MM.1S (cell line): ENCODE data around the gene AICDA.

ENCODE experiments used
- DNase-seq: peaks from one replicate; pipeline ENCODE4 v3.0.0-alpha.2; 2015
- H2AFZ ChIP-seq: fragments of 300-600 bp; sonication (generic); 2 replicates; pipeline ENCODE4 v1.6.0; 2016; ENCODE audit warnings: antibody characterized with exemption, low read length
- H3F3A ChIP-seq: fragments of 300-600 bp; sonication (generic); 2 replicates; pipeline ENCODE4 v1.6.1; 2016; ENCODE audit warnings: mild to moderate bottlenecking, antibody characterized with exemption, low read length, moderate library complexity, mixed read lengths; ENCODE audit not compliant: insufficient read depth
- H3K27ac ChIP-seq: fragments of 300-600 bp; sonication (generic); 2 replicates; pipeline ENCODE4 v1.5.1; 2016; ENCODE audit warnings: mild to moderate bottlenecking, low read length
- H3K27me3 ChIP-seq: fragments of 300-600 bp; sonication (generic); replicated peaks from 2 replicates; pipeline ENCODE4 v1.6.0; 2016; ENCODE audit warnings: low read length; ENCODE audit not compliant: insufficient read depth
- H3K36me3 ChIP-seq: fragments of 300-600 bp; sonication (generic); replicated peaks from 2 replicates; pipeline ENCODE4 v1.6.1; 2016; ENCODE audit warnings: mild to moderate bottlenecking, low read length, mixed read lengths; ENCODE audit not compliant: insufficient read depth
- H3K4me1 ChIP-seq: fragments of 300-600 bp; sonication (generic); 2 replicates; pipeline ENCODE4 v1.6.1; 2016; ENCODE audit warnings: low read length, mixed read lengths
- H3K4me2 ChIP-seq: fragments of 300-600 bp; sonication (generic); 2 replicates; pipeline ENCODE4 v1.6.0; 2016; ENCODE audit warnings: low read depth, low read length
- H3K4me3 ChIP-seq: fragments of 300-600 bp; sonication (generic); 2 replicates; pipeline ENCODE4 v1.5.1; 2016; ENCODE audit warnings: low read length, mixed read lengths
- H3K79me2 ChIP-seq: fragments of 300-600 bp; sonication (generic); 2 replicates; pipeline ENCODE4 v1.6.1; 2016; ENCODE audit warnings: mixed run types, low read length, mixed read lengths
- H3K9ac ChIP-seq: fragments of 300-600 bp; sonication (generic); 2 replicates; pipeline ENCODE4 v1.6.1; 2016; ENCODE audit warnings: low read length, mixed read lengths
- H3K9me2 ChIP-seq: fragments of 300-600 bp; sonication (generic); replicated peaks from 2 replicates; pipeline ENCODE4 v1.6.1; 2016; ENCODE audit warnings: mild to moderate bottlenecking, low read length, mixed read lengths; ENCODE audit not compliant: insufficient read depth
- H3K9me3 ChIP-seq: fragments of 300-600 bp; sonication (generic); replicated peaks from 2 replicates; pipeline ENCODE4 v1.6.1; 2016; ENCODE audit warnings: mild to moderate bottlenecking, low read length, mixed read lengths; ENCODE audit not compliant: insufficient read depth
- H4K20me1 ChIP-seq: fragments of 300-600 bp; sonication (generic); 2 replicates; pipeline ENCODE4 v1.6.1; 2016; ENCODE audit warnings: mild to moderate bottlenecking, low read length, moderate library complexity, mixed read lengths; ENCODE audit not compliant: insufficient read depth
- EZH2 ChIP-seq: fragments of 300-600 bp; sonication (generic); optimal IDR thresholded peaks from 2 replicates; pipeline ENCODE3; 2017; ENCODE audit warnings: low read depth, mild to moderate bottlenecking, antibody characterized with exemption, low read length, mixed read lengths
- EZH2phosphoT487 ChIP-seq: fragments of 300-600 bp; sonication (generic); IDR thresholded peaks from 2 replicates; pipeline ENCODE4 v1.6.1; 2018; ENCODE audit warnings: antibody characterized with exemption, low read length
- TF ChIP-seq, protein P1 (sequence below): fragments of 300-600 bp; sonication (generic); IDR thresholded peaks from 2 replicates; pipeline ENCODE4 v1.5.1; 2016; ENCODE audit warnings: antibody characterized with exemption, low read length, mixed read lengths

Gene AICDA

DNA sequence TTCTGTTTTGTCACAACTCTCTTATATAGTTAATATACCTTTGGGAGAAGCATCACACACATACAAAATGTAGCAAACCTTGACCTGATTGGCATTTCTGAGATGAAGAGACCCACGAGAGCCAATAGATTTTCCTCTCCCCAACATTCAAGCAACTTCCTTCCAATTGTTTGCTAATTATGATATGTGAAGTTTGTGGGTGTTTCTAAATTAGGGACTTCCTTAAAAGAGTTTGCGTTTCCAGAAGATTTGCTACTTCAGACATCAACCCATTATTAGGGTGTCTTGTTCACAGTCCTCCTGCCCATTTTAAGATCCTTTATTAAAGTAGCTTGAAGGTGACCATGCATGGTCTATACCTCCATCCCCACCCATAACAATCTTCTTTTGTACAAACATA is 9.4 kb downstream of the AICDA start:
- no peak for DNase-seq
- no peaks in the 10 kb centered on the region for H3F3A ChIP-seq
- TF ChIP-seq, protein P1, sequence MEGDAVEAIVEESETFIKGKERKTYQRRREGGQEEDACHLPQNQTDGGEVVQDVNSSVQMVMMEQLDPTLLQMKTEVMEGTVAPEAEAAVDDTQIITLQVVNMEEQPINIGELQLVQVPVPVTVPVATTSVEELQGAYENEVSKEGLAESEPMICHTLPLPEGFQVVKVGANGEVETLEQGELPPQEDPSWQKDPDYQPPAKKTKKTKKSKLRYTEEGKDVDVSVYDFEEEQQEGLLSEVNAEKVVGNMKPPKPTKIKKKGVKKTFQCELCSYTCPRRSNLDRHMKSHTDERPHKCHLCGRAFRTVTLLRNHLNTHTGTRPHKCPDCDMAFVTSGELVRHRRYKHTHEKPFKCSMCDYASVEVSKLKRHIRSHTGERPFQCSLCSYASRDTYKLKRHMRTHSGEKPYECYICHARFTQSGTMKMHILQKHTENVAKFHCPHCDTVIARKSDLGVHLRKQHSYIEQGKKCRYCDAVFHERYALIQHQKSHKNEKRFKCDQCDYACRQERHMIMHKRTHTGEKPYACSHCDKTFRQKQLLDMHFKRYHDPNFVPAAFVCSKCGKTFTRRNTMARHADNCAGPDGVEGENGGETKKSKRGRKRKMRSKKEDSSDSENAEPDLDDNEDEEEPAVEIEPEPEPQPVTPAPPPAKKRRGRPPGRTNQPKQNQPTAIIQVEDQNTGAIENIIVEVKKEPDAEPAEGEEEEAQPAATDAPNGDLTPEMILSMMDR: no peak
- TF ChIP-seq EZH2 (no peak), EZH2phosphoT487 (no peak)

DNA sequence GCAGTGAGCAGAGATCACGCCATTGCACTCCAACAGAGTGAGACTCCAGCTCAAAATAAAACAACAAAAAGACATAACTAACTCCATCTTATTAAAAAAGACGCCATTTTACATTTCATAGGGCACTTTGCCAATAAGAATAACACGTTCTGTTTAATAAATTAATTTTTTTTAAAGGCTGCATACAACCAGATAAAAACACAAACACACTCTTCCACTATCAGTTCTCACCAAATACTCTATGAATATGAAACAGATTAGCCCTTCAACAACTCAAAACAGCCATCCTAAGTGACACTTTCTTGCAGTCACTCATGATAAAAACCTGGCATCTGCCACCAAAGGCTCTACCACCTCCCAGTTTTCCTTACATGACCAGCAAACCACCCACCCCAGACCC is 16.1 kb downstream of the AICDA start:
- H3K9me3 ChIP-seq: no peaks in the 10 kb centered on the region
- H3K4me3 ChIP-seq: no peak overlapping the region
- H3K4me1 ChIP-seq: no peaks in the 10 kb centered on the region
- no peak for TF ChIP-seq EZH2phosphoT487
- no peak for TF ChIP-seq EZH2
- TF ChIP-seq, protein P1: no peak
- no peaks in the 10 kb centered on the region for H3K36me3 ChIP-seq
- no peak overlapping the region for H2AFZ ChIP-seq
- H4K20me1 ChIP-seq: no peaks in the 10 kb centered on the region
- no peaks in the 10 kb centered on the region for H3K79me2 ChIP-seq
- H3F3A ChIP-seq: no peaks in the 10 kb centered on the region
- no peaks in the 10 kb centered on the region for H3K9me2 ChIP-seq
- no peaks in the 10 kb centered on the region for H3K27me3 ChIP-seq
- DNase-seq: no peak
- H3K27ac ChIP-seq: no peak overlapping the region
- H3K4me2 ChIP-seq: no peak overlapping the region
- no peak overlapping the region for H3K9ac ChIP-seq

More for the DNA sequence above, 9.4 kb downstream of the AICDA start:
- Histone ChIP-seq H3K9me2 (no peaks in the 10 kb centered on the region), H3K4me1 (no peaks in the 10 kb centered on the region), H3K9me3 (no peaks in the 10 kb centered on the region), H3K27ac (no peak overlapping the region), H3K9ac (no peak overlapping the region), H2AFZ (no peak overlapping the region), H4K20me1 (no peaks in the 10 kb centered on the region), H3K79me2 (no peaks in the 10 kb centered on the region), H3K4me2 (no peak overlapping the region), H3K4me3 (no peak overlapping the region), H3K36me3 (no peaks in the 10 kb centered on the region), H3K27me3 (no peaks in the 10 kb centered on the region)

DNA sequence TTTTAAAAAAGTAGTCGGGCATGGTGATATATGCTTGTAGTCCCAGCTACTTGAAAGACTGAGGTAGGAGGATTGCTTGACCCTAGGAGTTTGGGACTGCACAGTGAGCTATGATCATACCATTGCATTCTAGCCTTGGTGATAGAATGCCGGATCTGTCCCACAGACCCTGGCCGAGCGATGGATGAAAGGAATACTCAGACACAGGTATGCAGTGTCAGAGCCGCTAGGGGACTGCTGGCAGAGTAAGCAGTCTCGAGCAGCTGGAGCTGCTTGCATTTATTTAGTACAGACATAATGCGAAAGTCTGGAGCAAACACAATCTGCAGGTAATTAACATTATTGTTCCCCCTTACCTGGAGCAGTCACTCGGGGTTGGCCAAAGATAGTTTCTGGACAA is 18.6 kb downstream of the AICDA start:
- Histone ChIP-seq H3K27me3 (no peaks in the 10 kb centered on the region), H3K4me3 (no peak overlapping the region), H3K27ac (no peak overlapping the region), H3K4me2 (no peak overlapping the region), H3K9ac (no peak overlapping the region), H3K79me2 (no peaks in the 10 kb centered on the region), H4K20me1 (no peaks in the 10 kb centered on the region), H3F3A (no peaks in the 10 kb centered on the region), H2AFZ (no peak overlapping the region), H3K4me1 (no peaks in the 10 kb centered on the region), H3K36me3 (no peaks in the 10 kb centered on the region), H3K9me3 (no peaks in the 10 kb centered on the region), H3K9me2 (no peaks in the 10 kb centered on the region)
- TF ChIP-seq EZH2phosphoT487 (no peak), EZH2 (no peak)
- TF ChIP-seq, protein P1: no peak
- no peak for DNase-seq

DNA sequence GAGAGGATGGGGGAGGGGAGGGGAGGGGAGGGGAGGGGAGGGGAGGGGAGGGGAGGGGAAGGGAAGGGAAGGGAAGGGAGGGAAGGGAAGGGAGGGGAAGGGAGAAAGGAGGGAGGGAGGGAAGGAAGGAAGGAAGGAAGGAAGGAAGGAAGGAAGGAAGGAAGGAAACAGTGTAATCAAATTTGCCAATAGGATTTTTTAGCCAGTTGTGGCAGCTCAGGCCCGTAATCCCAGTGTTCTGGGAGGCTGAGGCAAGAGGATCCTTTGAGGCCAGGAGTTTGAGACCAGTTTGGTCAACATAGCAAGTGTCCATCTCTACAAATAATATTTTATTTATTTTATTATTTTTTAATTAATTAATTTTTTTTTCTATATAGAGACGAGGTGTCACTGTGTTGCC is 19.4 kb downstream of the AICDA start:
- Histone ChIP-seq H3K4me2 (no peak overlapping the region), H2AFZ (no peak overlapping the region), H3K27me3 (no peaks in the 10 kb centered on the region), H3F3A (no peaks in the 10 kb centered on the region), H3K9ac (no peak overlapping the region), H4K20me1 (no peaks in the 10 kb centered on the region), H3K36me3 (no peaks in the 10 kb centered on the region), H3K4me1 (no peaks in the 10 kb centered on the region), H3K9me3 (no peaks in the 10 kb centered on the region), H3K27ac (no peak overlapping the region), H3K9me2 (no peaks in the 10 kb centered on the region), H3K79me2 (no peaks in the 10 kb centered on the region), H3K4me3 (no peak overlapping the region)
- DNase-seq: no peak
- TF ChIP-seq EZH2phosphoT487 (no peak), EZH2 (no peak)
- TF ChIP-seq, protein P1: no peak
